ENCODE data around the gene B3GNT5.

The B3GNT5 gene

DNA sequence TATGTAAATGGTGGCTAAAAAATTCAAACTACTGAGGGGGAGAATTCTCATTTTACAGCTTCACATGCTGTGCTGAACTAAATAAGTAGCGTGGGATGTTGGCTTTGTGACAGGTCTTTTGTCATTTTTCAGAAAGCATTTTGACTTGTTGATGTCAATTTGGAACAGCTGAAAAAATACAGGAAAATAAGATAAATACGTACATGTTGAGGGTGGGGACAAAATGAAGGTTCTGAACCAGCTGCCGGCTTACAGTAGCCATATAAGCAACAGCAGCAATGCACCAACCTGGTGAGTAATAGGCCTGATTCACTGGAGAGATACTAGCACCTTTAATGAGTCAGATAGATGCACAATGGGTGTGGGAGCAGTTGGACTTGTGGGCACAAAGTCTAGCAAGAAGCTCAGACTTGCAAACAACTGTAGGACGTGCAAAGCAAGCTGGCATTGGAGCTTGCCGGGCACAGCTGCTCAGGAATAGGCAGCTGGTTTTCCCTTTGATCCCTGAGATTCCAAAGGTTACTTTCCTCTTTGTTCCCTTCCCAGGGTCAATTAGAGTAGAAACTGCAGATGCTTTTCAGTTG is 12.9 kb downstream of the B3GNT5 start:
- DNase-seq (ENCODE audit: low spot score): no peak

DNA sequence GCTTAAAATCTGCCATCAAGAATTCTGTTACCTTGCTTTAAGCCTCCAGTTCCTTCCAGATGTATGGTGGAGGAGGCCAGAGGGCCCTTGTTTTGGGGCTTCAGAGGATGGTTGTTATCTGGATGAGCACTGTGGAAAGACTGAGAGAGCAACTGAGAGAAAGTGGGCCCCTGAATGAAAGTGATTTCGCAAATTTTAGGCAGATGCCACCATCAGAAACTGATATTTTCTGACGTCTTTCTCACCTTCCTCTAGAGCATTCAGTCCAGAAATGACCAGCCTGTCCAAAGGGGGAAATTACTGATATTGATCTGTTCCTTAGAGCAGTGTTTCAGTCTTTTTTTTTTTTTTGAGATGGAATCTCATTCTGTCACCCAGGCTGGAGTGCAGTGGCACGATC is 13.4 kb downstream of the B3GNT5 start:
- DNase-seq (ENCODE audit: low spot score): no peak

DNA sequence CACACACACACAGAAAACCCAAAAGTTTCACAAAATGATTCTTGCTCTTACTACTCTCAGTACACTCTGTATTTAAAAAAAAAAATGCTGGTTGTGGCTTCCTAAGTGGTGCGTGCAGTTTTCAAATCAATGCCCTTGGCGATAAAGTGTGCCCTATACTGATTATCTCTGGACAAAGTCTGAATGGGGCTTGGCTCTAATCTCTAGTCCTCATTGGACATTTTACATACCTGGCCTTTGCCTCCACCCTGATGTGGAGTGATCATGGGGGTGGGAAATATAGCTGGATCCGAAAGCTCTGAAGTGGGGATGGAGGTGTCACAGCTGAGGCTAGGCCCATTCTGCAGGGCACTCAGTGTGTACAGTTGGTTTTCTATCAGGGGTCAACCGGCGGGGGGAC is 14.1 kb downstream of the B3GNT5 start:
- no peak for DNase-seq (ENCODE audit: low spot score)

DNA sequence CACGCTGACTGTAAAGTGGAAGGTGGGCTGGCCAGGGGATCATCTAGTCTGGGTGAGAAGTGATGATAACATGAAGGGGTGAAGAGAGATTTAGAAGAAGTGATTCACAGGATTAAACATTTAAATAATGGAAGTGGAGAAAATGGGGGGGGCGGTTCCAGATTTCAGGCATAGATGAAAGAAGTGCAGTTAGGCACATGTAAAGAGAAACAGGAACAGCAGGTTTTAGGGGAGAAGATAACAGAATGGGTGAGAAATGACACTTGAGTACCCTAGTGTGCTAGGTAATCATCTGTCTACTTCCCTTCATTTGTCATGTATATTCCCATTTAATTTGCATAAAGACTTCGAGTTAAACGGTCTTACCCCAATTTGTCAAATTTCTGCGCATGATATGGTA is 15.3 kb downstream of the B3GNT5 start:
- no peak for DNase-seq (ENCODE audit: low spot score)

DNA sequence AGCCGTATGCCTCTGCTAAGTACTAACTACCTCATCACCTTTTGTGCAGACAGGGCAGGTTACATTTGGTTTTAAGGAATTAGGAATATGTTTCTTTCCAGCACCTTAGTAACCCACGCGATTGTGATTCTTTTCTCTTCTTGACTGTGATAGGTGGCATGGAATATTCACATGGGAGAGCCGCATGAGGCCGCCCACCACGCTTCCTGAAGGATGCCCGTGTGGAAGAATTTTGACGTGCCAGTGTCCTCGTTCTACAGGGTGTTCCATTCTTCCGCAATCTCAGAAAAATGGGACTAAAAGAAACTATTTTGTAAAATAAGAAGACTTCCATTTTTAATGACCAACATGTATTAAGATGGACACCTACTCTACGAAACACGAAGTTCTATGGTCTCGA is 16.3 kb downstream of the B3GNT5 start:
- no peak for DNase-seq (ENCODE audit: low spot score)

DNA sequence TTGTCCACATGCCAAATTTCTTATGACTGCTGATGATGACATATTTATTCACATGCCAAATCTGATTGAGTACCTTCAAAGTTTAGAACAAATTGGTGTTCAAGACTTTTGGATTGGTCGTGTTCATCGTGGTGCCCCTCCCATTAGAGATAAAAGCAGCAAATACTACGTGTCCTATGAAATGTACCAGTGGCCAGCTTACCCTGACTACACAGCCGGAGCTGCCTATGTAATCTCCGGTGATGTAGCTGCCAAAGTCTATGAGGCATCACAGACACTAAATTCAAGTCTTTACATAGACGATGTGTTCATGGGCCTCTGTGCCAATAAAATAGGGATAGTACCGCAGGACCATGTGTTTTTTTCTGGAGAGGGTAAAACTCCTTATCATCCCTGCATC is 17.3 kb downstream of the B3GNT5 start:
- DNase-seq (ENCODE audit: low spot score): no peak

DNA sequence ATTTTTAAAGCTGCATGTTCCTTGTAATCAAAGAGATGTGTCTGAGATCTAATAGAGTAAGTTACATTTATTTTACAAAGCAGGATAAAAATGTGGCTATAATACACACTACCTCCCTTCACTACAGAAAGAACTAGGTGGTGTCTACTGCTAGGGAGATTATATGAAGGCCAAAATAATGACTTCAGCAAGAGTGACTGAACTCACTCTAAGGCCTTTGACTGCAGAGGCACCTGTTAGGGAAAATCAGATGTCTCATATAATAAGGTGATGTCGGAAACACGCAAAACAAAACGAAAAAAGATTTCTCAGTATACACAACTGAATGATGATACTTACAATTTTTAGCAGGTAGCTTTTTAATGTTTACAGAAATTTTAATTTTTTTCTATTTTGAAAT is 19.1 kb downstream of the B3GNT5 start:
- DNase-seq (ENCODE audit: low spot score): no peak

DNA sequence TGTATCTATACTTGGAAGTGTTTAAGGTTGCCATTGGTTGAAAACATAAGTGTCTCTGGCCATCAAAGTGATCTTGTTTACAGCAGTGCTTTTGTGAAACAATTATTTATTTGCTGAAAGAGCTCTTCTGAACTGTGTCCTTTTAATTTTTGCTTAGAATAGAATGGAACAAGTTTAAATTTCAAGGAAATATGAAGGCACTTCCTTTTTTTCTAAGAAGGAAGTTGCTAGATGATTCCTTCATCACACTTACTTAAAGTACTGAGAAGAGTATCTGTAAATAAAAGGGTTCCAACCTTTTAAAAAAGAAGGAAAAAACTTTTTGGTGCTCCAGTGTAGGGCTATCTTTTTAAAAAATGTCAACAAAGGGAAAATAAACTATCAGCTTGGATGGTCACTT is 19.7 kb downstream of the B3GNT5 start:
- DNase-seq (ENCODE audit: low spot score): no peak

DNA sequence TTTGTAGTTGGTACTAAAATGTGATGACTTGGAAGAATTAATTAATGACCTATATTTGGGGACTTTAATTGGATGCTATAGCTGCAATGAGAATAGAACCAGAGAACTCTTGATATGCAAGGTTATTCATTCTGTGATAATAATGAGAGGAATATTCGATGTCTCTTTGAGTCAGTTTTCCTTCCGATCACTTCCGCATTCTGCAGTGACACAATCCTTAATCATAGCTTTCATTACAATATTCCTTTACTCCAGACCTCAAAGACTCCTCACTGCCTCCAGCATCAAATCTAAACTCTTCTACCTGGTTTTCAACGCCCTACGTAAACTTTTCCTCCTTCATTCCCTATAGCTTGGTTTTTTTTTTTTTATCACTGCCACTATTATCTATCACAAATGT is 21.6 kb downstream of the B3GNT5 start:
- DNase-seq (ENCODE audit: low spot score): no peak

DNA sequence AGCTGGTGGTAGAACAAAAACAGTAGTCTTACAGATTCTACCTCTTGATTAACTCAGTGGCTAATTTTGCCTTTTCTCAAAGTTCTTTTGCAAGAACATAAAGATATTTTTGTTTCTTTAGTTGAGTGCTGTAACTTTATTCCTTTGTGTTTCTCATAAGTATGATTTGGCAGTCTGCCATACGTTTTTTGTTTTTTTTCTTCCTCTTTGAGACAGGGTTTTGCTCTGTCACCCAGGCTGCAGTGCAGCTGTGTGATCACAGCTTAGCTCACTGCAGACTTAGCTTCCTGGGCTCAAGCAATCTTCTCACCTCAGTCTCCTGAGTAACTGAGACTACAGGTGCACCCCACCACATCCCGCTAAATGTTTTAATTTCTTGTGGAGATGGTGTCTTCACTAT is 22.4 kb downstream of the B3GNT5 start:
- DNase-seq (ENCODE audit: low spot score): no peak

DNA sequence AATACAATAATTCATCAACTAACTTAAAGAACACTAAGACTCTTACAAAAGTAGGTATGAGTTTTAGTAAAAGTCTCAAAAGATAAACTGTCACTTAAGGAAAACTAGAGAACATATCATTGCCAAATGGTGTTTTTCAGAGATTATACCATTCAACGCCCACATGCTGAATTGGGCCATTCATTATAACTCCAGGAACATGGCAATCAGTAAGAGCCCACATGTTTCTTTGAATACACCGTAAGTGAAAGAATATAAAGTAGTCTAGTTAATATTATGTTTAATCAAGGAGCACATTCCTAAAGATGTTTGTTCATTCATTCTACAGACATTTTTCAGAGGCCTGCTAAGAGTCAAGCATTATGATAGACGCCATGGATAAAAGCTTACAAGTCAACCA is 22.9 kb downstream of the B3GNT5 start:
- no peak for DNase-seq (ENCODE audit: low spot score)

DNA sequence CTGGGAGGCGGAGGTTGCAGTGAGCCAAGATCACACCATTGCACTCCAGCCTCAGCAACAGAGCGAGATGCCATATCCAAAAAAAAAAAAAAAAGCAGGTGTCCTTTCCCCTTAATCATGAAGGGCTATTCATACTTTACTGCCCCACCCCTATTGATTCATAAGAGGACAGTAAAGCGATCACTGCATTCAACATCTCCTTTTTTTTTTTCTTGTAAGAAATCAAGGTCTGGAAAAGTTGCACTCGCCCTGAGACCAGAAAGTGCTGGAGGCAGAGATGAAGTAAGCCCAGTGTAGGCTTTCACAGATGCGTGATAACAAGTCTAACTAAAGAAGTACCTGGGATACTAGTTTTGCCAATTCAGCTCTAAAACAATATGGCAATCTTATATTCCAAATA is 24.2 kb downstream of the B3GNT5 start:
- no peak for DNase-seq (ENCODE audit: low spot score)

DNA sequence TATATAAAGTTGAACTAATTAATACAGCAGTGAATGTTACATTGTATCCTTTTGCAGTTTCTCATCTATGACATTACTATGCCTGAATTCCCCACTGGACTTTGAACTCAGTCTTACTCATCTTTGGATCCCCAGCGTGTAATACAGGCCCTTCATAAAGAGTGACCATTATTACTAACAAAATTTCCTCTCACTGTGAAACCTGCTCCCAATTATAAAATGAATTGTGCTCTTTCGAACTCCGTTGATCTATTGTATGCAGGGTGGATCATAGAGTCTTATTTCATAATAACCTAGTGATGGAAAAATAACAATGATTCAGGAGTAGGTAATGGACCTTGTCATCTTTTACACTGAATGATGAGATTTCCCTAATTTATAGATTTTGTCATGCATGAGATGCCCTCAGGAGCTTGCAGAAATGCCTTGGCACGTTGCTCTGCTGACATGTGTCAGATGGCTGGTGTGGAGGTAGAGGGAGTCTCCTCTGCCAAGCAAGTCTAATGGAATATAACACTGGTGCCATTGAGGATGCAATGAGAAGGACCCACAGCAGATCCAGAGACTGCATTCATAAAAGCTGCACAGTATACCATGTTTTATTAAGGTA is 25.5 kb downstream of the B3GNT5 start:
- DNase-seq (ENCODE audit: low spot score): peak; percentile 8

DNA sequence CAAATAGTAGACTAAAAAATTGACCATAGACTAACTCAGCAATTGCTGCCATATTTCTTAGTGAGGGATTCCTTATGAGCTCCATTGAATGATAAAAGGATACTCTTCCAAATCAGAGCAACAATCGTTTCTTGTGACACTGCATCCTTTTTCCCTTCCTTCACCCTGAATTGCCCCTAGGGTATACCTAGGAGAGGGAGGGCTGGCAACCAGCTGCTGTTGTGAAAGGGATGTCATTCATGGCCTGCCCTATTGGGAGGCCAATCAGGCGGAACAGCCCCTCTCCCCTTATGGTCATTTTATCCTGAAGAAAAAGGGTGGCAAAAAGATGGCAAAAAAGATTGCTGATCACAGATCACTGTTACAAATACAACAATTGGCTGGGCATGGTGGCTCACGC is 26.3 kb downstream of the B3GNT5 start:
- DNase-seq (ENCODE audit: low spot score): no peak

DNA sequence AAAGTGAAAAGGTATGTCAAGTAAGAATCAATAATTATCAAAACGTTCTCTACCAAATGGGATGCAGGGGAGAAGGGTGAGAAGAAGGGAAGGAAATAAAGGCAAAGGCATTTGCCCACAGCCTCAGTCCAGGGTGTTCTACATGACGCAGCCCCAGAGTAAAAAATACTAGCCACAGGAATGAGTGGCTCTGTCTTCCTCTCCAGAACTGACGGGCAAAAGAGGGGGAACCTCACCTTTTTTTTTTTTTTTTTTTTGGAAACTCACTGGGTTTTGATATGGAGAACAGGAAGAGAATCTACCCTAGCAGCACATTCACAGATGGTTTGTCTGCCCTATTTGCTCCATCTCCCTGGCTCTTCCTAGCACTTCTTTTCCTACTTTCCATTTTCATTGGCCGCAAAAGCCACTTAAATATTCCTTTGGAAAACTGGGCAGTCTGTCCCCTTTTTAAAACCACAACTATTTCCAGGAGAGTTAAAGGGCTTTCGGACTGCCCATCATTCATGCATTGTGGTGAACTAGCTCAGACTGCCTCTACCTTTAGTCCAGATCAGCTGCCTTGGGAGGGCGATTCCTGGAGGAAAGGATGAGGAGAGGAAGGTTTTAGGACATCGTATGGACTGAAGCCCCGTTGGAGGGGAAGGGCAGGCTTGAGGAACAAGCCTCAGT is 28.2 kb downstream of the B3GNT5 start:
- no peak for DNase-seq (ENCODE audit: low spot score)

DNA sequence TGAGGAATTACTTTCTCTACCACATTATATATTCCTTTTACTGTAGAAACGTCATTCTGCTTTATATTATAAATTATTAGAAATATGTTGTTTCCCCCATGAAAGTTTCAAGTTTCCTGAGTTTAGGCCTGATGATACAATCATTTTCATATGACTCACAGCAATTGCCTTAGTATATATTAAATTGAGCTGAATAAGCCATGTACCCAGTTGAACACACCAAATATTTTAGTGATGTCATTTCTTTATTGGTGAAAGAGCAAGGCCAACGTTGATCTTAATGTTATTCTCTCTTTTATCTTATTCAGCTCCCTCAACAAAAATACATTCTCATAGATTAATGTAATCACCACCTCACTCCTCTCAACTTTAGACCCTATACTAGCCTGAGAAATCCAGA is 30.8 kb downstream of the B3GNT5 start:
- no peak for DNase-seq (ENCODE audit: low spot score)

DNA sequence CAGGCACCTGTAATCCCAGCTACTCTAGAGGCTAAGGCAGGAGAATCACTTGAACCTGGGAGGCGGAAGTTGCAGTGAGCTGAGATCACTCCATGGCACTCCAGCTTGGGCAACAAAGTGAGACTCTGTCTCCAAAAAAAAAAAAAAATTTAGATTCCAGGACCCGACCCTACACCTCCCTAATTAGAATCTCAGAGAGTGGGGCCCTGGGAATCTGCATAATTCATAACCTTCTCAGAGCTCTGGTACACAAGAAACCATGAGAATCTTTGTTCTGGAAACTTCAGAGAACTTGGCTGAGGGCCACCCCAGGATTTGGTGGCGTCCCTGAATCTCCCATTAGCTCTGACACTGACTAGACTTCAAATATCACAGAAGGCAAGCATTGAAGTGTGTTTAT is 31.5 kb downstream of the B3GNT5 start:
- no peak for DNase-seq (ENCODE audit: low spot score)

DNA sequence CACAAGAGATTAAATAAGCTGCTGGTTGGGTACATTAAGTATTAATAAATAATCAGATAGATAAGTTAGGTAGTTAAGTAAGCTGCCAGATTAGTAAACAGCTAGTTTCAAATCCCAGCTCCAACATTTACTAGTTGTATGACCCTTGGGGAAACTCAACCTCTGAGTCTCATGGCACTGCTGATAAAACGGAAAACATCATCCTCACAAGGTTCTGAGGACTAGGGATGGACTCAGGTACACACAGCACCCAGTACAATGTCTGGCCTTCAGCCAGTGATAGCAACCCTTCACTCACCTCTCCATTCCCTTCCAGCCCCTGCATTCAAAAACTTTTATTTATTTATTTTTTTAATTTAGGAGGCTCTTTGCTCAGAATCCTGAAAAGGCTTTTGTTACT is 32.3 kb downstream of the B3GNT5 start:
- DNase-seq (ENCODE audit: low spot score): no peak

DNA sequence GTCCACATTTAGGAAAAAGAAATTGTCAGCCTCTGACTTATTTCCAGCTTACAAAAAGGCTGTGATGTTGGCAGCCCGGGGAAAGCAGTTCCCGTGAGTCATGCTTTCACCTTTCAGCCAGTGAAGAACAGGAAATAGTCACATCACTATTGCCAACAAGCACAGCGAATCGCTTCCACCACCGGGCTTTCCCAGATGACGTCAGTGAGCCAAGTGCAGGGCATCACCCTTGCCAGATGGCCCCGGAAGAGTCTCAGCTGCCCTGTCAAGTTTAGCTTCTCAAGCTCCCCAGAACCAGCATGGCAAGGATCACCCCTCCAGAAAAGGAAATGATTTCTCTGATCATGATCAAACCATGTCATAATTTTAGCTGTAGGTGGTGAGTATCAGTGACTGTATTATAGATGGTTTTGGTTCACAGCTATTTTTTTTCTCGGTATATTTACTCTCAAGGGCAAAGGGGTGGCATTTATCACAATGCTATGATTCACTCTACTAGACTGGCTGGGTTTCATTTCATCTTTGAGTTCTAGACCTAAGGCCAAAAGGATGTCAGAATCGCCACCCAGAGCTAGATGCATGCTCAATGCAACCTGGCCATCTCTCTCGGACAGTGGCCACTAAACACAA is 32.9 kb downstream of the B3GNT5 start:
- DNase-seq (ENCODE audit: low spot score): peak; percentile 80

DNA sequence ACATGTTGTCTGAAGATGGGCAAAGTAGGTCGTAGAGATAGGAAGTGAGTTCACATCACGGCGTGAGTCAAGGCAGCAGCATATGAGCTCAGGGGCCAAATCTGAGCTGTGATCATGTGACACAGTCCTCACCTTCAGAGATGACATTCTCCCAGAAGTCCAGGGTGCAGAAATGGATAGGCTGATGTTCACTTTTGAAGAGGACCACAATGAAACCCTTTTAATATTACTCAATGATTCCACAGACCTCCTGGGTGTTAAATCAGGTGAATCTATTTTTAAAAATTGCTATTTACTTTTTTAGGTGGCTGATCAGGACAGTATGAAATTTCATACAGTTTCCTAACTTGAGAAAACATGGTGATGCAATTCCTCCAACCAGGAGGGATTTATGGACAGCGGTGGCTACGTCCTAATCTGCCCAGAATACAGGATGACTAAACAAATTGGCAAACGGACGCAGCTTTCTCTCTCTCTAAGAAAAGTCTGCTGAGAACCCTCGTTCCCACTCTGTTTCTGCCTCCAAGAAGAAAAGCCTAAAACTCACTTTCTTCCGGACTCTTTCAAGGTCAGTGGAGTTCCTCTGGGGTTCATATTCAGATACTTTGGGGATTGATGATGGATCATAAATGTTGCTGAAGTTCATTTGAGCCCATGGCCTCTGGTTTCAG is 34.4 kb downstream of the B3GNT5 start:
- no peak for DNase-seq (ENCODE audit: low spot score)

DNA sequence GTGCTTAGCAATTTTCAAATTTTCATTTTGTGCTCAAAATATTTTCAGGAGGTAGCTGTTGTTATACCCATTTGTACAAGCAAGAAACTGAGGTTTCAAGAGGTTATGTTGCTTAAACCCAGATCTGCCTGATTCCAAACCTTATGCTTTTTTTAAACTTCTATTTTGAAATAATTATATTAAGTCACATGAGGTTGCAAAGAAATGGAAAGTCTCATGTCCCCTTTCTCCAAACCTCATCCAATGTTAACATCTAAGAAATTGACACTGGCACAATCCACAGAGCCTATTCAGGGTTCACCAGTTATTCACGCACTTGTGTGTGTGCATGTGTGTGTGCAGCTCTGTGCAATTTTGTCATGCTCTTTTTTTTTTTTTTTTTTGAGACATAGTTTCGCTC is 35.1 kb downstream of the B3GNT5 start:
- no peak for DNase-seq (ENCODE audit: low spot score)

DNA sequence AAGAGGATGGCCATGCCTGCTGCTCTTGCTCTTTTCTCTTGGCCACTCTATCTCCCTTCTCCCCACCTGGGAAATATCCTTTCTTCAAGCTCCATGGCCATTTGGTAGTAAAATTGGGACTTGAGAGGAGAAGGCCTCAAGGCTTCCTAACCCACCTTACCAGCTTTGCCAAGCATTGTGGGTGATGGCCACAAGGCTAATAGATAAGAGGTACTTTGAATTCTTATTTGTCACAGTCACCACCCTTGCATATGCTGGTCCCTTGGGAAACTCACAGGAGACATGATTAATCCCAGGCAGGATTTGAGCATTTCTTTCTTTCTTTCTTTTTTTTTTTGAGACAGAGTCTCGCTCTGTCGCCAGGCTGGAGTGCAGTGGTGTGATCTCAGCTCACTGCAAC is 37.2 kb downstream of the B3GNT5 start:
- no peak for DNase-seq (ENCODE audit: low spot score)

DNA sequence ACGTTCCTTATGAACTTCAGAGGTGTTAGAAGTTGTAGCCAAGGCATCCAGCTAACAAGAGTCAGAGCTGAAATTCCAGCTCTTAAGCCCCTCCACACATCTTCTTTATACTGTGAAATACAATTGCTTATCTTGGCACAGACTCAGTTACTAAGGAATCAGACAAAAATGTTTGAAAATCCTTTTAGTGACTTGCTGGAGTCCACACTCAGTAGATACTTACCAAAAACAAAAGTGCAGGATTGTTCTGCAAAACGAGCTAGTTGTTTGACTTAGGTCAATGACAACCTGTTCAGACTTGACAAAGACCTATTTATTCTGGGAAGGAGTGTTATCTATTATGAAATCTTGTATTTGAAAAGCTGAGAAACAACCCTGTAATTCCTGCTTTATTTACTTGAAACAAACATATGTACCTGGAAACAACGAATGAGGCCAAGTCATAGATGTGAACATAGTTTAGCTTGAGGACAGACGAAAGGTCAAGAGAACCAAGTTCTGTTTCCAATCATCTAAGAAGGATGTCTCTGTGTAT is 38.5 kb downstream of the B3GNT5 start:
- no peak for DNase-seq (ENCODE audit: low spot score)

All from cerebellar cortex (tissue), 1 donor.